Colonic mucosa (tissue), 4 donors: ENCODE measurements around the gene PI4K2B. TPM values are rescaled to one million over a fixed set of nuclear protein-coding genes. Genes with fewer than 3 reads are reported as not detected.
"Not testable (repeated sequence)": the region's sequence is repeated elsewhere in the genome, so short reads cannot be mapped to it uniquely, and the experiment has no call there.

Source experiments
- DNase-seq: peaks from one replicate; pipeline ENCODE4 v3.0.0-alpha.2; 2020
- H3K27ac ChIP-seq: fragments of 200-600 bp; one replicate; pipeline ENCODE4 v1.8.0; 2021
- H3K27me3 ChIP-seq: fragments of 200-600 bp; one replicate; pipeline ENCODE4 v1.8.0; 2021
- H3K36me3 ChIP-seq: fragments of 200-600 bp; one replicate; pipeline ENCODE4 v1.8.0; 2021
- H3K4me1 ChIP-seq: fragments of 200-600 bp; one replicate; pipeline ENCODE4 v1.8.0; 2021; ENCODE audit warnings: mild to moderate bottlenecking
- H3K4me3 ChIP-seq: fragments of 200-600 bp; one replicate; pipeline ENCODE4 v1.8.0; 2021
- H3K9ac ChIP-seq, 2 donors: one replicate each; pipeline ENCODE4 v1.7.0; 2013; ENCODE audit warnings: control low read depth in 2 of 2, low read depth in 2 of 2, low read length in 2 of 2
- H3K9me3 ChIP-seq: fragments of 200-600 bp; one replicate; pipeline ENCODE4 v1.8.0; 2021
- intact Hi-C: fragments of 100-400 bp; cut with DNase I; formaldehyde crosslinking; loops from one replicate; pipeline ENCODE4 v1.14.1; 2022
- total RNA-seq, 2 donors: library from RNA; stranded (reverse); fragmentation: NEBNext Ultra II Directional in 1 of 2; extraction: Animal tissue kit (Norgen Biotek cat#: 25700) in 1 of 2; gene quantifications; one replicate each; pipeline ENCODE4 v1.2.1, GENCODE V29; 2021
- TF ChIP-seq, protein P1 (sequence below): fragments of 200-600 bp; IDR thresholded peaks from one replicate; pipeline ENCODE4 v1.8.0; 2022; ENCODE audit warnings: antibody characterized with exemption, mild to moderate bottlenecking
- donor health status: healthy.
- donor health status: DM: no; HTN: no; CAD: no.
- donor health status: DM: no; HTN: no; CAD: no.

The PI4K2B gene
- total RNA-seq, 2 donors from 2014 or later: 26.3 to 27.9 TPM

- DNase-seq: no peak
- peak overlapping the region; percentile 97 for H3K4me3 ChIP-seq
- peak overlapping the region in 1 of 2 donors; percentile 94 for H3K9ac ChIP-seq
- no peaks in the 10 kb centered on the region for H3K36me3 ChIP-seq
- no peaks in the 10 kb centered on the region for H3K4me1 ChIP-seq
- TF ChIP-seq, protein P1, sequence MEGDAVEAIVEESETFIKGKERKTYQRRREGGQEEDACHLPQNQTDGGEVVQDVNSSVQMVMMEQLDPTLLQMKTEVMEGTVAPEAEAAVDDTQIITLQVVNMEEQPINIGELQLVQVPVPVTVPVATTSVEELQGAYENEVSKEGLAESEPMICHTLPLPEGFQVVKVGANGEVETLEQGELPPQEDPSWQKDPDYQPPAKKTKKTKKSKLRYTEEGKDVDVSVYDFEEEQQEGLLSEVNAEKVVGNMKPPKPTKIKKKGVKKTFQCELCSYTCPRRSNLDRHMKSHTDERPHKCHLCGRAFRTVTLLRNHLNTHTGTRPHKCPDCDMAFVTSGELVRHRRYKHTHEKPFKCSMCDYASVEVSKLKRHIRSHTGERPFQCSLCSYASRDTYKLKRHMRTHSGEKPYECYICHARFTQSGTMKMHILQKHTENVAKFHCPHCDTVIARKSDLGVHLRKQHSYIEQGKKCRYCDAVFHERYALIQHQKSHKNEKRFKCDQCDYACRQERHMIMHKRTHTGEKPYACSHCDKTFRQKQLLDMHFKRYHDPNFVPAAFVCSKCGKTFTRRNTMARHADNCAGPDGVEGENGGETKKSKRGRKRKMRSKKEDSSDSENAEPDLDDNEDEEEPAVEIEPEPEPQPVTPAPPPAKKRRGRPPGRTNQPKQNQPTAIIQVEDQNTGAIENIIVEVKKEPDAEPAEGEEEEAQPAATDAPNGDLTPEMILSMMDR: no peak
- intact Hi-C loops: loop anchor here (10.0 kb wide), 1 partner anchor 79 kb away; the partner anchor contains the start of gene ZCCHC4
- no peaks in the 10 kb centered on the region for H3K9me3 ChIP-seq
- peak overlapping the region; percentile 98 for H3K27ac ChIP-seq
- H3K27me3 ChIP-seq: no peaks in the 10 kb centered on the region
These were observed 1.6 kb downstream of the PI4K2B start for GRCh38 chr4:25235401-25235800.

- intact Hi-C loops: loop anchor here (10.0 kb wide), 1 partner anchor 79 kb away; the partner anchor contains the start of gene ZCCHC4
- not testable (repeated sequence) for H3K36me3 ChIP-seq, H3K27ac ChIP-seq, H3K9ac ChIP-seq, H3K27me3 ChIP-seq, H3K9me3 ChIP-seq, H3K4me1 ChIP-seq, DNase-seq, H3K4me3 ChIP-seq
These were observed 2.2 kb downstream of the PI4K2B start for GRCh38 chr4:25236030-25236429.

GRCh38 chr4:25236971-25237370 lies 3.1 kb downstream of the PI4K2B start:
- Histone ChIP-seq H3K27me3 (no peaks in the 10 kb centered on the region), H3K27ac (no peak overlapping the region), H3K9ac (no peak overlapping the region), H3K36me3 (no peaks in the 10 kb centered on the region), H3K9me3 (no peaks in the 10 kb centered on the region), H3K4me1 (no peaks in the 10 kb centered on the region), H3K4me3 (no peak overlapping the region)
- intact Hi-C loops: loop anchor here (10.0 kb wide), 1 partner anchor 78 kb away; the partner anchor contains the start of gene ZCCHC4
- DNase-seq: no peak
- TF ChIP-seq, protein P1: no peak

DNA sequence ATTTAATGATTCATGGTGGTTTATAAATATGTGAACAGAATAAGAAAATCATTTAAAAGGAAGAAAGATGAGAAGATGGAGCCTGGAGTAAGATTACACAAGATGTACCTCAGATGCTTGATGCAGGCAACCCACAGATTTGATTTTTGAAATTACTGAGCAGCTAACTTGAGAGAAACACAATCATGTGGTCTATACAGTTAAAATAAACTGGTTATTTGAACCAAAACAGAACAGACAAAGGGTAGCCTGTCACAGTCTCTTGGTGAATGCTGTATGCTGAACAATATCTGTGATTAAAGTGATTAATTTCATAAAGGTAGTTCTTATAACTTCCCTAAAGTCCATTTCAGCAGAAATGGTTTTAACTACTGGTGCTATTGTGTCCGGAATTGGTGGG lies 4.2 kb downstream of the PI4K2B start:
- no peaks in the 10 kb centered on the region for H3K9me3 ChIP-seq
- no peak for DNase-seq
- TF ChIP-seq, protein P1: no peak
- no peaks in the 10 kb centered on the region for H3K36me3 ChIP-seq
- H3K9ac ChIP-seq: no peak overlapping the region
- no peak overlapping the region for H3K4me3 ChIP-seq
- intact Hi-C loops: loop anchor here (10.0 kb wide), 1 partner anchor 77 kb away; the partner anchor contains the start of gene ZCCHC4
- H3K4me1 ChIP-seq: no peaks in the 10 kb centered on the region
- no peak overlapping the region for H3K27ac ChIP-seq
- no peaks in the 10 kb centered on the region for H3K27me3 ChIP-seq

DNA sequence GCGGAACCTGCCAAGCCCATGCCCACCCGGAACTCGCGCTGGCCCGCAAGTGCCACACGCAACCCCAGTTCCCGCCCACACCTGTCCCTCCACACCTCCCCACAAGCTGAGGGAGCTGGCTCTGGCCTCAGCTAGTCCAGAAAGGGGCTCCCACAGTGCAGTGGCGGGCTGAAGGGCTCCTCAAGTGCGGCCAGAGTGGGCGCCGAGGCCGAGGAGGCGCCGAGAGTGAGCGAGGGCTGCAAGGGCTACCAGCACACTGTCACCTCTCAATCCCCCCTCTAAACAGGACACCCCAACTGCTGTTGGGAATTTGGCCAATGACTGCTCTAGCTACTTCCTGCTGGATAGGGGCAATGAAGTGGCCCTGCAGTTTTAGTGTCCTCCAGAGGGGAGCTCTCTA lies 5.7 kb downstream of the PI4K2B start:
- not testable (repeated sequence) for H3K4me3 ChIP-seq, H3K9ac ChIP-seq, H3K27me3 ChIP-seq, DNase-seq, H3K27ac ChIP-seq, H3K9me3 ChIP-seq, H3K4me1 ChIP-seq, H3K36me3 ChIP-seq
- intact Hi-C loops: loop anchor here (10.0 kb wide), 1 partner anchor 75 kb away; the partner anchor contains the start of gene ZCCHC4

- not testable (repeated sequence) for H3K27ac ChIP-seq, H3K4me3 ChIP-seq
These were observed 6.9 kb downstream of the PI4K2B start for GRCh38 chr4:25240754-25241210.

DNA sequence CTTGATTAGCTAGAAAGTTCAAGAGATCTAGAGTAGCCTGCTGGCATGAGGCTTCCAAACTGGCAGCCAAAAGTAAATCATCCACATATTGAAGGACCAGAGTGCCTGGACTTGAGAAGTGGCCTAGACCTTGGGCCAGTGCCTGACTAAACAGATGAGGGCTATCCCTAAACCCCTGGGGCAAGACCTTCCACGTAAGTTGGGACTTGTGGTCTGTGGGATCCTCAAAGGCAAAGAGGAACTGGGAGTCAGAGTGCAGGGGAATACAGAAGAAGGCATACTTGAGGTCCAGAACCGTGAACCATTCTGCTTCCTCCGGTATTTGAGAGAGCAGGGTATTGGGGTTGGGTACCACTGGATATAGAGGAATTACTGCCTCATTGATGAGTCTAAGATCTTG lies 8.4 kb downstream of the PI4K2B start:
- intact Hi-C loops, H3K9me3 ChIP-seq, H3K4me1 ChIP-seq: not testable (repeated sequence)

More at GRCh38 chr4:25240754-25241210, 6.9 kb downstream of the PI4K2B start:
- H3K9me3 ChIP-seq, DNase-seq, intact Hi-C loops, H3K27me3 ChIP-seq, H3K9ac ChIP-seq, H3K36me3 ChIP-seq, H3K4me1 ChIP-seq: not testable (repeated sequence)

More for the DNA sequence above, 8.4 kb downstream of the PI4K2B start:
- not testable (repeated sequence) for H3K4me3 ChIP-seq, H3K36me3 ChIP-seq, DNase-seq, H3K27ac ChIP-seq, H3K9ac ChIP-seq, H3K27me3 ChIP-seq
